HG02840 (cell line): ENCODE results near the gene RAB6B.

ENCODE experiments used
- ATAC-seq: cut with Tn5 transposase; IDR thresholded peaks from one replicate; pipeline ENCODE4 v1.9.1; 2021; ENCODE audit warnings: mild to moderate bottlenecking, moderate library complexity, moderate number of reproducible peaks; ENCODE audit not compliant: unreplicated experiment, low FRiP score

RAB6B gene

GRCh38 chr3:133777807-133778568, 117.7 kb downstream of the RAB6B start:
- ATAC-seq: no peak

GRCh38 chr3:133776794-133777438, 118.8 kb downstream of the RAB6B start:
- no peak for ATAC-seq

GRCh38 chr3:133775835-133776234, 119.8 kb downstream of the RAB6B start:
- ATAC-seq: no peak

- no peak for ATAC-seq
These were observed 120.4 kb downstream of the RAB6B start for GRCh38 chr3:133775309-133775708.
